AG09309 (cell line): ENCODE data around the gene ACAA2.
"Not testable (repeated sequence)": the region's sequence is repeated elsewhere in the genome, so short reads cannot be mapped to it uniquely, and the experiment has no call there.

ENCODE experiments used
- DNase-seq: peaks from one replicate; pipeline ENCODE4 v3.0.0-alpha.2; 2010; ENCODE audit warnings: low read depth
- H3K4me3 ChIP-seq: 2 replicates; pipeline ENCODE4 v1.5.1; 2011; ENCODE audit warnings: mild to moderate bottlenecking, low read depth, low read length, moderate library complexity; ENCODE audit not compliant: control insufficient read depth
- CTCF ChIP-seq: IDR thresholded peaks from 2 replicates; pipeline ENCODE4 v1.5.1; 2011; ENCODE audit warnings: mild to moderate bottlenecking, low read depth, low read length, inconsistent platforms; ENCODE audit not compliant: insufficient read depth, control insufficient read depth; ENCODE audit errors: missing control alignments

ACAA2 gene

GRCh38 chr18:49841236-49842217 lies 28.2 kb upstream of the ACAA2 start:
- DNase-seq, result no peak
- TF ChIP-seq CTCF, result no peak
- no peak overlapping the region for H3K4me3 ChIP-seq

DNA sequence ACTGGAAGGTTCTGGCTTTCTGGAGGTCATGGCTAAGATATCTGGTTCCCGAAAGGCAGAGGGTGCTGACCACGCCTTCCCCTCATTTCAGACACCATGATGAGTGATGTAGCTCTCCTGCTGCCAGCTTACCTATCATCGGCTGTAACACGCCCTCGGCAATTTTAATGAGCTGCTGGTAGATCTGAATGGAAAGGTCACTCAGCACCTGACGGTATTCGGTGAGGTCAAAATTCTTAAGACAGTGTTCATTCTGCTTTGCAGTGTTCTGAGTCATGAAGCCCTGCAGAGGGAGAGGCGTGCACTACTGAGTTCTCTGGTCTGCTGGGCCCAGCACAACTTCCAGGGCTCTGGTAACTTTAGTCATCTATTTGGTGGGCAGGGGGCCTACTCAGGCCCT lies 25.7 kb upstream of the ACAA2 start:
- TF ChIP-seq CTCF, result no peak
- DNase-seq, result no peak
- no peak overlapping the region for H3K4me3 ChIP-seq

DNA sequence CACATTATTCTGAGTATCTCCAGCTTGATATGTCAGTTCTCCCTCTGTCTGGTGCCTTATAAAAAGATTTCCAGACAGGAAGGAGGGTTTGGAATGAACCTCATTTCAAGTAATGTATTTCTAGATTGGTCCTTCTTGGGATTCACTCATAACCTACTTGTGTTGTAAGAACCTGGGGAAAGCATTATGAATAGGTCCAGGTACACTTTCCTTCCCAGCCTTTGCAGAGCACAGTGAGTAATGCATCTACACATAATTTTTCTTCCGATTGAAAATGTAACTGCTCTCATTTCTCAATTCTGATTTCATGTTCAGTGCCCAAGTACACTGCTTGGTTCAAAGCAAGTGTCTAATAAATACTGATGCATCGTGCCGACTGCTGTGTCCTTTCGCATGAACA lies 25.0 kb upstream of the ACAA2 start:
- TF ChIP-seq CTCF, result no peak
- no peak for DNase-seq
- H3K4me3 ChIP-seq, result no peak overlapping the region

DNA sequence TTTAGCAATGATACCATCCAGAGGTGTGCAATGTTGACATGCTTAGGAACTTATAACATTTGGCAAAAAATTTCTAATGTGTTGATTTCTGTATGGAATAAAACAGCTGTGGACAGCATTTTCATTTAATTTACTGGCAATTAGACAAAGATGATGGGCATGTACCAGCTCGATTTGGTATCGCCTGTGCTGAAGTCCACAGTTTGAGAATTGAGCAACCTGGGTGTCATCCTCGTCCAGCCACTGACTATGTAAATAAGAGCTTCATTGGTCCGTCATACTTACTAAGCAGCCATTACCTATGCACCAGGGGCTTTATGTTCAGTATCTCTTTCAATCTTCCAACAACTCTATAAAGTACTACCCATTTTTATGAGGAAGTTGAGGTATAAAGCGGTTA lies 24.6 kb upstream of the ACAA2 start:
- no peak for TF ChIP-seq CTCF
- H3K4me3 ChIP-seq, result no peak overlapping the region
- no peak for DNase-seq

DNA sequence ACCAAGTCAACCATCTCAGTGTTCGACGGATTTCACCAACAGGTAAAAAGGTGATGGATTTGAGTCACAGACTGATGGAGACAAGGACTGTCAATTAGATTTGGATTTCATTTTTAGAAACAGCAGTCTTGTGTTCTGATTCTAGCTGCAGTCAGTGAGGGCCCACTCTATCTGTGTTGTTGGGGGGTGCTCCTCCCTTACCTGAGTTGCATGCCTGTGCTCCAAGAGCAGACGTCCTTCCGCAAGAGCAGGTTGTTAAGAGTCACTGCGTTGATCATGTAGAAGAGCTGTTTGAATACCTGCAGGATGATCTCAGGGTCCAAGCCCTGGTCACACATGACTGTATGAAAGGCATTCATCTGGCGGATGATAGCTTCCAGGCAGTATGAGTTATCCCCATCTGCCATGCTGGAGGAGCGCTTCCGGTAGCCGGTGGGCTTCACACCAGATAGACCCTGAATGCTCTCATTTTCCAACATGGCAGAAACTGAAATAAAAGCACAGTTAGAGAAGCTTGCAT lies 24.0 kb upstream of the ACAA2 start:
- H3K4me3 ChIP-seq, DNase-seq: not testable (repeated sequence)

- TF ChIP-seq CTCF, result no peak
- no peak for DNase-seq
- no peak overlapping the region for H3K4me3 ChIP-seq
Observed at GRCh38 chr18:49835405-49835804, 22.1 kb upstream of the ACAA2 start.

GRCh38 chr18:49834258-49834657 lies 20.9 kb upstream of the ACAA2 start:
- no peak for TF ChIP-seq CTCF
- DNase-seq, result no peak
- no peak overlapping the region for H3K4me3 ChIP-seq
